Measurements from ENCODE around the gene BRD1. TPM values are rescaled to one million over a fixed set of nuclear protein-coding genes. Genes with fewer than 3 reads are reported as not detected.
A peak's percentile ranks its signal among the peaks of the same experiment; 100 is the strongest.

BRD1 gene
- total and polyA plus RNA-seq, 3 experiments from 2014 or later: 4.9 to 35.1 (median 32.9) TPM

- peaks cover 7 to 10% (median 9%) of the 10 kb centered on the region in 3 donors for H3K4me1 Mint-ChIP-seq
- Histone ChIP-seq H3K27ac (ENCODE audit: low read depth, low read length) (no peak overlapping the region), H3K27me3 (ENCODE audit: insufficient read depth, low read length, poor library complexity, severe bottlenecking) (peaks cover 14% of the 10 kb centered on the region), H3K4me1 (ENCODE audit: insufficient read depth, low read length) (peaks cover 7% of the 10 kb centered on the region), H3K4me3 (ENCODE audit: low read length) (no peak overlapping the region), H3K9me3 (ENCODE audit: low read length) (no peaks in the 10 kb centered on the region), H3K36me3 (ENCODE audit: insufficient read depth, low read length) (no peaks in the 10 kb centered on the region)
- POLR2A ChIA-PET: no interaction called here
- no peak overlapping the region for H3K27ac Mint-ChIP-seq
- no peaks in the 10 kb centered on the region for H3K36me3 Mint-ChIP-seq
- CTCF ChIA-PET: no interaction called here
- H3K4me3 Mint-ChIP-seq: peak overlapping the region in 4 of 7 donors; percentile 47 to 64 (median 52)
- no peaks in the 10 kb centered on the region for H3K9me3 Mint-ChIP-seq
- no peak for DNase-seq
- H3K27me3 Mint-ChIP-seq: peaks cover 40% of the 10 kb centered on the region in 2 donors
Observed at GRCh38 chr22:49726022-49726681, 101.5 kb downstream of the BRD1 start.

- peaks cover 7 to 10% (median 9%) of the 10 kb centered on the region in 3 donors for H3K4me1 Mint-ChIP-seq
- ChIA-PET POLR2A (no interaction called here), CTCF (no interaction called here)
- H3K36me3 ChIP-seq (ENCODE audit: insufficient read depth, low read length): no peaks in the 10 kb centered on the region
- no peaks in the 10 kb centered on the region for H3K9me3 ChIP-seq (ENCODE audit: low read length)
- DNase-seq: no peak
- H3K9me3 Mint-ChIP-seq: no peaks in the 10 kb centered on the region
- peaks cover 7% of the 10 kb centered on the region for H3K4me1 ChIP-seq (ENCODE audit: insufficient read depth, low read length)
- peaks cover 34 to 35% of the 10 kb centered on the region in 2 donors for H3K27me3 Mint-ChIP-seq
- H3K27me3 ChIP-seq (ENCODE audit: insufficient read depth, low read length, poor library complexity, severe bottlenecking): peaks cover 14% of the 10 kb centered on the region
- no peak overlapping the region for H3K27ac ChIP-seq (ENCODE audit: low read depth, low read length)
- H3K4me3 ChIP-seq (ENCODE audit: low read length): no peak overlapping the region
- H3K4me3 Mint-ChIP-seq: peak overlapping the region in 4 of 7 donors; percentile 19 to 48 (median 36)
- no peaks in the 10 kb centered on the region for H3K36me3 Mint-ChIP-seq
- no peak overlapping the region for H3K27ac Mint-ChIP-seq
Observed at GRCh38 chr22:49725516-49725915, 102.2 kb downstream of the BRD1 start.

DNA sequence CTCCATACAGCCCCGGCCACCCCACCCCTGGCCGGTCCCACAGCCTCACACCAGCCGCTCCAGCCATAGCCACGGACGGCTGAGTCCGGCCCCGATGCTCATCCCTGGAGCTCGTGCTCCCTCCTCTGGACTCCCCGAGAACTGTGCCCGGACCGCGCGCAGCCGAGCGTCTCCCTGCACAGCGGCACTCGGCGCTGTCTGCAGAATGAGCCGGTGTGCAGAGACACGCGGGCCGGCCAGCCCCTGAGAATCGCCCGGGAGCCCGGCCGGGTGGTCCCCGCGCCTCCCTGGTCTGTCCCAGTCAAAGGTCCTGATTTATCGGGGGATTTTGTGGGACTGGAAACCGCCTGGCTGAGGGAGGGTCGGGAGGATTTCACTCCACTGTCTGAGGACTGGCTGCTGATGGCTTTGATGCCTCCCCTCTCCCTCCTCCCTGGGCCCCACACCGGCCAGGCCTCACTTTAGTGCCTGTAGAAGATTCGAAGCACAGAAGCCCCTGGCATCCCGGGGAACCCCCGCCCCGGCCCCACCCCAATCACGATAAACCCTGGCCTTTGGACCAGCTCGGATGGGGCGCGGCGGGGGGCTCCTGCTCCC, 102.7 kb downstream of the BRD1 start:
- POLR2A ChIA-PET: interaction anchor here (1.1 kb wide), 1 partner anchor 686 kb away, joined by 4 read pairs; no protein-coding TSS in a partner anchor
- H3K27ac ChIP-seq (ENCODE audit: low read depth, low read length): no peak overlapping the region
- no peaks in the 10 kb centered on the region for H3K36me3 ChIP-seq (ENCODE audit: insufficient read depth, low read length)
- H3K4me1 Mint-ChIP-seq: peaks cover 7 to 10% (median 9%) of the 10 kb centered on the region in 3 donors
- CTCF ChIA-PET: interaction anchor here (1.4 kb wide), 1 partner anchor 13 kb away, joined by 3 read pairs; no protein-coding TSS in a partner anchor
- H3K4me1 ChIP-seq (ENCODE audit: insufficient read depth, low read length): peaks cover 7% of the 10 kb centered on the region
- H3K27me3 ChIP-seq (ENCODE audit: insufficient read depth, low read length, poor library complexity, severe bottlenecking): peaks cover 14% of the 10 kb centered on the region
- no peaks in the 10 kb centered on the region for H3K9me3 Mint-ChIP-seq
- H3K27me3 Mint-ChIP-seq: peaks cover 29 to 32% of the 10 kb centered on the region in 2 donors
- DNase-seq: peak; percentile 45 to 63 (median 51)
- peak overlapping the region; percentile 60 to 90 (median 68) for H3K4me3 Mint-ChIP-seq
- peak overlapping the region; percentile 68 for H3K4me3 ChIP-seq (ENCODE audit: low read length)
- no peaks in the 10 kb centered on the region for H3K36me3 Mint-ChIP-seq
- no peaks in the 10 kb centered on the region for H3K9me3 ChIP-seq (ENCODE audit: low read length)
- H3K27ac Mint-ChIP-seq: no peak overlapping the region

DNA sequence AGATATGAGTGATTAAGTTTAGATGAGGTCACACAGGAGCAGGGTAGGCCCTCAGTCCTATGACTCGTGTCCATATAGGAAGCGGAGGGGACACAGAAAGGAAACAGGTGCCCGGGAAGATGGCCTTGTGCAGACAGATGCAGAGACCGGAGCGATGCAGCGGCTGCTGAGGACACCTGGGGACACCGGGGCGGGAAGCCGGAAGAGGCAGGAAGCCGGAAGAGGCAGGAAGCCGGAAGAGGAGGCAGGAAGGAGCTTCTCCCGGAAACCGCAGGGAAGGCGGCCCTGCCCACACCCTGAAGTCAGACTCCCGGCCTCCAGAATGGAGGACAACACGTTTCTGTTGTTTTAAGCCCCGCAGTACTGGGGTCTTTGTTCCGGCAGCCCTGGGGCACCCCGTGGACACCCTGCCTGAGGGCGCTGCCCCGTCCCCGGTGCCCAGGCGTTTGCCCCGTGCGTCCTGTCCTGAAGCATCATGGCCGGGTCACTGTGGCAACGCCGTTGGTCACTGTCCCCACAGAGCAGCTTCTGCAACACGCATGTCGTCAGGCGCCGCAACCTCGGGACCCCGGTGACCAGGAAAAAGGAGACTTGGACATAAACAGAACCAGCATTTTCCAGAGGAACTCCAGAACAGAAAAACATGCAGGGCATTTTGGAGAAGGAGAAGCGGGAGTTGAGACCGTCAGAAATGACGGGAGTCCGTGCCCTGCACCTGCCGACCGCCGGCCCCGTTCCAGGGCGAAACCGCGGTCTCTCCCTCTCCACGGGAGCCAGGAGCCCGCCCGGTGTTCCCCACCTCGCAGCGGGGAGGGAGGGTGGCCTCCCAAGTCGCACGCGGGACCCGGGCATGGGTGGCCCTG, 103.4 kb downstream of the BRD1 start:
- H3K4me1 ChIP-seq (ENCODE audit: insufficient read depth, low read length): peaks cover 7% of the 10 kb centered on the region
- no peaks in the 10 kb centered on the region for H3K36me3 ChIP-seq (ENCODE audit: insufficient read depth, low read length)
- H3K36me3 Mint-ChIP-seq: no peaks in the 10 kb centered on the region
- peak overlapping the region; percentile 86 to 97 (median 93) for H3K4me3 Mint-ChIP-seq
- no peak overlapping the region for H3K27ac ChIP-seq (ENCODE audit: low read depth, low read length)
- peaks cover 7 to 10% (median 9%) of the 10 kb centered on the region in 3 donors for H3K4me1 Mint-ChIP-seq
- DNase-seq: peak in 3 of 5 donors; percentile 13 to 32 (median 30)
- ChIA-PET POLR2A (interaction anchor here (1.1 kb wide), 1 partner anchor 685 kb away, joined by 4 read pairs; no protein-coding TSS in a partner anchor), CTCF (interaction anchor here (1.4 kb wide), 1 partner anchor 12 kb away, joined by 3 read pairs; no protein-coding TSS in a partner anchor)
- H3K27me3 ChIP-seq (ENCODE audit: insufficient read depth, low read length, poor library complexity, severe bottlenecking): peaks cover 14% of the 10 kb centered on the region
- H3K27ac Mint-ChIP-seq: peak overlapping the region; percentile 43 to 95 (median 88)
- H3K27me3 Mint-ChIP-seq: peaks cover 25 to 29% of the 10 kb centered on the region in 2 donors
- H3K9me3 Mint-ChIP-seq: no peaks in the 10 kb centered on the region
- no peaks in the 10 kb centered on the region for H3K9me3 ChIP-seq (ENCODE audit: low read length)
- H3K4me3 ChIP-seq (ENCODE audit: low read length): peak overlapping the region; percentile 68

DNA sequence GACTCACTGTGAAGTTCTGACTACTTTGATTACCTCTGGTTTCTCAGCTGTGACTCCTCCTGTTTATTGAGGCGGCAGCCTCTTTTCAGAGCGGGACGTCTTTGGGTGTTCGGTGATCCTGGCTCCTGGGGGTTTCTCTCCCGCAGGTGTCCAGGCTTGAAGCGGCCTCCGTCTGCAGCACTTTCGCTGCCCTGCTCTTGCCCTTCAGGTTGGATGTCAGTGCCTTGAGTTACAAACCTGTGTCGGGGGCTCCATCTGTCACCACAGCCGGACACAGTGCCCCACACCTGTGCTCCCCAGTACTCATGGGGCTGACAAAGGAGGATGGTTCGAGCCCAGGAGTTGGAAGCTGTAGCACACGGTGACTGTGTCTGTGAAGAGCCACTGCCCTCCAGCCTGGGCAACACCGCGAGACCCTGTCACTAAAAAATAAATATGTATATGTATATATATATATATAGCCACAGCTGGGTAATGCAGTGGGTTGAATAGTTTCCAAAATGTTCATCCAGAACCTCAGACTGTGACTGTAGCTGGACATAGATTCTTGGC, 104.1 kb downstream of the BRD1 start:
- DNase-seq: no peak
- Histone ChIP-seq H3K27ac (ENCODE audit: low read depth, low read length) (no peak overlapping the region), H3K4me3 (ENCODE audit: low read length) (no peak overlapping the region), H3K4me1 (ENCODE audit: insufficient read depth, low read length) (peaks cover 7% of the 10 kb centered on the region), H3K9me3 (ENCODE audit: low read length) (no peaks in the 10 kb centered on the region), H3K36me3 (ENCODE audit: insufficient read depth, low read length) (no peaks in the 10 kb centered on the region), H3K27me3 (ENCODE audit: insufficient read depth, low read length, poor library complexity, severe bottlenecking) (peaks cover 14% of the 10 kb centered on the region)
- POLR2A ChIA-PET: no interaction called here
- no peaks in the 10 kb centered on the region for H3K9me3 Mint-ChIP-seq
- H3K27ac Mint-ChIP-seq: peak overlapping the region in 7 of 8 donors; percentile 43 to 90 (median 87)
- no peaks in the 10 kb centered on the region for H3K36me3 Mint-ChIP-seq
- peaks cover 7 to 10% (median 9%) of the 10 kb centered on the region in 3 donors for H3K4me1 Mint-ChIP-seq
- peak overlapping the region; percentile 86 to 97 (median 93) for H3K4me3 Mint-ChIP-seq
- CTCF ChIA-PET: no interaction called here
- H3K27me3 Mint-ChIP-seq: peaks cover 20 to 25% of the 10 kb centered on the region in 2 donors

Other genes starting within 250 kb of the BRD1 start
- 10 to 100 TPM; 24.2 to 24.3 TPM for gene ZBED4, start 26.0 kb upstream of the BRD1 start, total RNA-seq
- gene ZBED4, start 26.0 kb upstream of the BRD1 start, polyA plus RNA-seq: 11.1 TPM
- gene ALG12, start 90.6 kb upstream of the BRD1 start, total RNA-seq: 10 to 100 TPM; 21.0 TPM
- 21.8 TPM for gene ALG12, start 90.6 kb upstream of the BRD1 start, polyA plus RNA-seq
- gene CRELD2, start 90.8 kb upstream of the BRD1 start, total RNA-seq: 10 to 100 TPM; 49.4 to 50.7 TPM
- 53.2 TPM for gene CRELD2, start 90.8 kb upstream of the BRD1 start, polyA plus RNA-seq
- 100 to 1,000 TPM; 202 to 227 TPM for gene PIM3, start 132.9 kb upstream of the BRD1 start, total RNA-seq
- gene PIM3, start 132.9 kb upstream of the BRD1 start, polyA plus RNA-seq: 39.3 TPM
- gene IL17REL, start 184.9 kb upstream of the BRD1 start, total RNA-seq: under 1 TPM; 0.20 to 0.29 TPM
- not detected for gene IL17REL, start 184.9 kb upstream of the BRD1 start, polyA plus RNA-seq
- not detected for gene TTLL8, start 230.4 kb upstream of the BRD1 start, total RNA-seq
- not detected for gene TTLL8, start 230.4 kb upstream of the BRD1 start, polyA plus RNA-seq